HG03460 (cell line): ENCODE measurements around the gene CRYGD.

ENCODE experiments used
- ATAC-seq: cut with Tn5 transposase; IDR thresholded peaks from one replicate; pipeline ENCODE4 v1.9.1; 2021; ENCODE audit not compliant: unreplicated experiment

Gene CRYGD

DNA sequence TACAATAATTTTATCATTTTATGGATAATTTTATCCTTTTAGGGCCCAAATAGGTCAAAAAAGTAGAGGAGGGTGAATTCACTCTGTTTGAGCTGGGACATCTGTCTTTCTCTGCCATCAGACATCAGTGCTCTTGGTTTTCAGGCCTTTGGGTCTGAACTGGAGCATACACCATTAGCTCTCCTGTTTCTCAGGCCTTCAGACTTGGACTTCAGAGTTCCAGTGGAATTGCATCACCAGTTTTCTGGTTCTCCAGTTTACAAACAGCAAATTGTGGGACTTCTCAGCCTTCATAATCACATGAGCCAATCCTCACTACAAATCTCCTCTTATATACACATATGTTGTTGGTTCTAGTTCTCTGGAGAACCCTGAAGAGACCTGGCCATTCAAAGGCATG, 33.9 kb downstream of the CRYGD start:
- ATAC-seq = no peak

DNA sequence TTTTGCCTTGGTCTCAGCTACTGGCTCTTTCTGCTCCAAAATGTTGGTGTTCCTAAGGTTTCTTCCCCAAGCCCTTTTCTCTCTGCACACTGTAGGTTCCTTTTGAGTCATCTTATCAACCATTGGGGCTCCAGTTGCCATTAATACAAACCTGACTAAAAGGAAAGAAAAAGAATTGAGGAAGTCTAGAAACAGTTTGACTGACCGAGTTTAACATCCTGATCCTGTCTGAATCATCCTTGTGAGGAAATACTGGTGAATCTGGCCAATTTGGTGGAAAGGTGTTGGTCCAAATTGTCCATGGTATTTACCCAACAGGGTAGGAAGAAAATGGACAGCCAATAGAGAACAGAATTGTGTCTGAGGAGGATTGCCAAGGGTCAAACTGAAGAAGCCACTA, 38.3 kb downstream of the CRYGD start:
- ATAC-seq = no peak

DNA sequence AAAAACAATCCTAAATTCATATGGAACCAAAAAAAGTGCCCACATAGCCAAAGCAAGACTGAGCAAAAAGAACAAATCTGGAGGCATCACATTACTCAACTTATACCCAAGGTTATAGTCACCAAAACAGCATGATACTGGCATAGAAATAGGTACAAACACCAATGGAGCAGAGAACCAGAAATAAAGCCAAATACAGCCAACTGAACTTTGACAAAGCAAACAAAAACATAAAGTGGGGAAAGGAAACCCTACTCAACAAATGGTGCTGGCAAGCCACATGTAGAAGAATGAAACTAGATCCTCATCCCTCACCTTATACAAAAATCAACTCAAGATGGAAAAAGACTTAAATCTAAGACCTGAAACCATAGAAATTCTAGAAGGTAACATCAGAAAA, 40.5 kb downstream of the CRYGD start:
- ATAC-seq = no peak

GRCh38 chr2:208077276-208077675, 47.0 kb downstream of the CRYGD start:
- ATAC-seq = no peak

- no peak for ATAC-seq
Measured at GRCh38 chr2:208074610-208075356, 49.5 kb downstream of the CRYGD start.

GRCh38 chr2:208072250-208072892, 52.0 kb downstream of the CRYGD start:
- ATAC-seq = peak; percentile 90
